Measurements from ENCODE around the gene CCDC57. TPM values are rescaled to one million over a fixed set of nuclear protein-coding genes. Genes with fewer than 3 reads are reported as not detected.
"Not testable (repeated sequence)": the region's sequence is repeated elsewhere in the genome, so short reads cannot be mapped to it uniquely, and the experiment has no call there.

The CCDC57 gene
- total RNA-seq, 2 donors from 2014 or later: 57.6 to 62.8 TPM

- Histone ChIP-seq H3K27me3 (replicated peaks; ENCODE audit: insufficient read depth) (no peaks in the 10 kb centered on the region), H3K4me3 (no peak overlapping the region), H3K4me1 (replicated peaks) (peaks cover 7% of the 10 kb centered on the region), H3K27ac (no peak overlapping the region), H3K9me3 (no peaks in the 10 kb centered on the region), H3K36me3 (no peaks in the 10 kb centered on the region)
- DNase-seq (ENCODE audit: low spot score): no peak
- intact Hi-C loops (cut with DNase I): no loop called here
- WGBS: 88% methylated on average over 28 of the region's 28 CpGs
- TF ChIP-seq POLR2AphosphoS5 (IDR thresholded peaks at IDR 0.05): no peak
- no peak for TF ChIP-seq POLR2A (IDR thresholded peaks at IDR 0.05)
- TF ChIP-seq CTCF (IDR thresholded peaks at IDR 0.05): no peak
Measured at GRCh38 chr17:82138511-82138992, 74.1 kb downstream of the CCDC57 start.

DNA sequence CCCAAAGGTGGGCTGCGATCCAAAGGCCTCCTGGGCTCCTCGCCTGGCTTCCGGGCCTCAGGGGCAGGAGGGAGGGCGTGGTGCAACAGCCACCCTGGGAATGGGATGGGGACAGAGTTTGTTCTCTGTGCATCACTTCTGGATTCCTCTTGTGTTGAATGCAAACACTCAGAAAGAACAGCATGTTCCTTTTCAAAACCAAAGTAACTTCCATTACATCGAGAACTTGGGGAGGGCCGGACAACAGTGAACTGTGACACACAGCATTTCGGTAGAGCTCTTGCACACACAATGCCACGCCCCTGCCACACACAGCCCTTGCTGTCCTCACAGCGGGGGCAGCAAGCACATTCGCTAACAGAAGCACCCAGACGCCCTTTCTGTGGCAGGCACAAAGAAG, 78.5 kb downstream of the CCDC57 start:
- peaks cover 7% of the 10 kb centered on the region for H3K4me1 ChIP-seq (replicated peaks)
- peak overlapping the region; percentile 88 to 93 for H3K27ac ChIP-seq
- TF ChIP-seq POLR2AphosphoS5 (IDR thresholded peaks at IDR 0.05) (peak; percentile 96), CTCF (IDR thresholded peaks at IDR 0.05) (no peak), POLR2A (IDR thresholded peaks at IDR 0.05) (peak; percentile 25)
- H3K36me3 ChIP-seq: no peaks in the 10 kb centered on the region
- WGBS: 27% methylated on average over 11 of the region's 11 CpGs
- H3K4me3 ChIP-seq: no peak overlapping the region
- H3K9me3 ChIP-seq: no peaks in the 10 kb centered on the region
- peak; percentile 90 for DNase-seq (ENCODE audit: low spot score)
- H3K27me3 ChIP-seq (replicated peaks; ENCODE audit: insufficient read depth): no peaks in the 10 kb centered on the region
- intact Hi-C loops (cut with DNase I): no loop called here

GRCh38 chr17:82133166-82133953, 79.3 kb downstream of the CCDC57 start:
- H3K9me3 ChIP-seq; intact Hi-C loops (cut with DNase I); H3K27me3 ChIP-seq (replicated peaks; ENCODE audit: insufficient read depth); H3K4me1 ChIP-seq (replicated peaks); H3K36me3 ChIP-seq; H3K4me3 ChIP-seq: not testable (repeated sequence)
- 51% methylated on average over 8 of the region's 8 CpGs for WGBS
- DNase-seq (ENCODE audit: low spot score): peak; percentile 68
- TF ChIP-seq POLR2AphosphoS5 (IDR thresholded peaks at IDR 0.05): peak; percentile 23
- H3K27ac ChIP-seq: peak overlapping the region; percentile 88 to 93

DNA sequence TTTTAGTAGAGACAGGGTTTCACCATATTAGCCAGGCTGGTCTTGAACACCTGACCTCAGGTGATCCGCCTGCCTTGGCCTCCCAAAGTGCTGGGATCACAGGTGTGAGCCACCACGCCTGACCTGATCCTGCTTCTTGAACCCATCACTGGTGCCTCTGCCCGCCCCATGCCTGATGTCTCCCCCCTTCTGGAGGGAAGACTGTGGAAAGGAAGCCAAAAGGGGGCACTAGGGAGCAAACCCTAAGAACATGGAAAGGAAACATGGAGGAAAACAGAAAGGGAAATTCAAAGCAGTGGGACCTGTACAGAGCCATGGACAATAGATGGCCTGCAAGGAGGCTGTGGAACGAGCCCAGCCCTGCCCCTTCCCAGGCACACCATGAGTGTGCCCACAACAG, 83.5 kb downstream of the CCDC57 start:
- no peaks in the 10 kb centered on the region for H3K27me3 ChIP-seq (replicated peaks; ENCODE audit: insufficient read depth)
- H3K4me3 ChIP-seq: no peak overlapping the region
- 93% methylated on average over 4 of the region's 4 CpGs for WGBS
- DNase-seq (ENCODE audit: low spot score): no peak
- no peak overlapping the region for H3K27ac ChIP-seq
- intact Hi-C loops (cut with DNase I): no loop called here
- H3K9me3 ChIP-seq: no peaks in the 10 kb centered on the region
- no peak for TF ChIP-seq CTCF (IDR thresholded peaks at IDR 0.05)
- no peak for TF ChIP-seq POLR2A (IDR thresholded peaks at IDR 0.05)
- TF ChIP-seq POLR2AphosphoS5 (IDR thresholded peaks at IDR 0.05): no peak
- H3K4me1 ChIP-seq (replicated peaks): no peaks in the 10 kb centered on the region
- H3K36me3 ChIP-seq: no peaks in the 10 kb centered on the region

DNA sequence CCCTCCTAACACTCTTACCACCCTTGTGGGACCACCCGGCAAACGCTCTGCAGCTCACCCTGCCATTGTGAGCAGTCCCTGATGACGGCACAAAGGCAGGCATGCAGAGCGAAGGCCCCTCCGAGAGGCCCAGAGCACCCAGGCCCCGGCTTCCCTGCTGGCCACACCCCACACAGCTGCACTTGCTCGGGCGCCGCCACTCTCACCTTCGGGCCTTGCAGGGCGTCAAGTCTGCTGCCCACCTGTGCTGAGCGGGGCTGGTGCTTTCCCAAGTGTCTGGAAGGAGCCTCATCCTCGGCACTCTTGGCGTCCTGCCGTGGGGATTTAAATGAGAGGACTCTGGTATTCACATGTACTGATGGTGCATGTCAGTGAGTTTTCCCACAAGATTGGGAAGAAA, 84.4 kb downstream of the CCDC57 start:
- no peaks in the 10 kb centered on the region for H3K27me3 ChIP-seq (replicated peaks; ENCODE audit: insufficient read depth)
- H3K36me3 ChIP-seq: no peaks in the 10 kb centered on the region
- TF ChIP-seq POLR2AphosphoS5 (IDR thresholded peaks at IDR 0.05) (no peak), POLR2A (IDR thresholded peaks at IDR 0.05) (no peak), CTCF (IDR thresholded peaks at IDR 0.05) (no peak)
- no peak overlapping the region for H3K4me3 ChIP-seq
- H3K27ac ChIP-seq: no peak overlapping the region
- H3K9me3 ChIP-seq: no peaks in the 10 kb centered on the region
- WGBS: 82% methylated on average over 8 of the region's 15 CpGs
- H3K4me1 ChIP-seq (replicated peaks): no peaks in the 10 kb centered on the region
- no peak for DNase-seq (ENCODE audit: low spot score)
- intact Hi-C loops (cut with DNase I): no loop called here
